Limb (tissue), 2 donors: ENCODE data around the gene TMEM139.

ENCODE experiments used
- DNase-seq, 2 donors: peaks; one replicate each; pipeline ENCODE4 v3.0.0-alpha.2; 2016; ENCODE audit errors: extremely low spot score in 2 of 2

Gene TMEM139

DNA sequence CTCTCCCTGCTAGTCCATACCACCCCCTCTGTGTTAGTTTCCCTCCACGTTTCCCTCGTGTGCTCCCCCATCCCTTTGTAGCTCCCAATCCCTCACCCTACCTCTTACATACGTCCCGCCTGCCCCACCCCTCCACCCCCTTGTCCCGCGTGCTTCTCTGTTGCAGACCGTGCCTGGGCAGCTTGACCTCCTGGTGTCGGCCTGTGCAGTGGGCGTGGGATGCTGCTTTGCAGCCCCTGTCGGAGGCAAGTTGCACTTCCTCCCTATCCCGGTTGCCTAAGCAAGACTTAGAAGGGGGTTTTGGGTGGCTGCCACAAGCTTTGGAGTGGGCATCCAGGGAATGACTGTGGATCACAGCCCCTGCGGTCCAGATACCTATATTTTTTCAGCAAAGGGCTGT, 38.9 kb downstream of the TMEM139 start:
- DNase-seq: no peak

DNA sequence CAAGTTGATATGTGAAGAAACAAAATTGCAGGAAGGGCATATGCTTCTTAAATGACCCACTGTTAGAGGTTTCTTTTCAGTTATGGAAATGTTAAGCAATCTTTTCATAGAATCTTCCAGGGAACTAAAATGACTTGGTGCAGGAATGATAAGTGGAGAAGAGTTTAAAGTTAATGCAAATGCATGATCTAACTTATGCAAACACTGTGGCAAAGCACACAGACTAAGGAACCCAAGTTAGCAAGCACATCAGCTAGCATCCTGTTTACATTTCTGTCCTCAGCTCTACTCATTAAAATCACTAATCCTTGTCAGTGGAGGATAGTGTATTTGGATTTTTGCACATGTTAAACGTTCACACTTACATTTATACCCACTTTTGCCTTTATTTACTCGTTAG, 40.5 kb downstream of the TMEM139 start:
- DNase-seq: no peak

DNA sequence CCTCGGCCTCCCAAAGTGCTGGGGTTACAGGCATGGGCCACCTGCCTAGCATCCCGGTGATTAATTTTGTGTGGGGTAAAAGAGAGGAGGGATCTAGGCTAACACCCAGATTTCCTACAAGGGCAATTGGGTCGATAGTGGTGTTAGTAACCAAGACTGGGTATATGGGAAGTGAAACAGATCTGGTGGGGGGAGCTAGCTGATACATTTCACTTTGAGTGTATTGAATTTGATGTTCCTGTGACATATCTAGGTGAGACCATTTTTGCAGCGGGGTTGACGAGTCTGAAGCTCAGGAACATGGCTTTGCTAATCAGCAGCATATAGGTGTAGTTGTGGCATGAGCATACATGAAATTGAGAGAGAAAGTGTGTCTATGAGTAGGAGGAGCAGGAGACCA, 43.1 kb downstream of the TMEM139 start:
- no peak for DNase-seq

DNA sequence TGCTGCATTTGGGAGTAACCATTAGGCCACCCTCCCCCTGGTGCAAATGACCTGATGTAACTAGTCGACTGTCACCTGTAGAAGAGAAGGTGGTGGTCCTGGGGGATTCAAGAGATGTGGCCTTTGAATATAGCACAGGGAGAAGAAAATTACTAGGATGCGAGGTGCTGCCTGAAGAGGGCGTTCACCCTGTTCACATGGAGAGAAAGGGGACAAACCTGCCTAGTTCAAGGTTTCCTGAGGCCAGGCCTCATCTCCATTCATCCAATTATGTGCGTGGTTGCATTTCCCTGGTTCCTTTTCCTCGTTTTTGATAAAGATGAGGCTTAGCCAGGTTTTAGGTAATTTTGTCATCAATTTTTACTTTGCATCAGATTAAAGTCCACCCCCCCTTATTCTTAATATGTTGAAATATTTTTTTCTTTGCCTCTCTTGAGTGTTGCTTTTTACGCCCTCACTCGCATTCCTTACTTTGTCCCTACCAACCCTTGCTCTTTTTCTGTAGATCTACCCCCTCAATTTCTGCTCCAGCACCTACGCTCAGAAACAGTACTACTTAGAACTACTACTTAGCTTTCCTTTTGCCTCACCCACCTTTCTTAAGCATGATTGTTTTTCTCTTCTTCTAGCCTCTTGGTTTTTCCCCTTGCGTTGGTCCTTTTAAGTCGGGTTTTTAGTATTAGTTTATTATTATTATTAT, 44.9 kb downstream of the TMEM139 start:
- DNase-seq: no peak

DNA sequence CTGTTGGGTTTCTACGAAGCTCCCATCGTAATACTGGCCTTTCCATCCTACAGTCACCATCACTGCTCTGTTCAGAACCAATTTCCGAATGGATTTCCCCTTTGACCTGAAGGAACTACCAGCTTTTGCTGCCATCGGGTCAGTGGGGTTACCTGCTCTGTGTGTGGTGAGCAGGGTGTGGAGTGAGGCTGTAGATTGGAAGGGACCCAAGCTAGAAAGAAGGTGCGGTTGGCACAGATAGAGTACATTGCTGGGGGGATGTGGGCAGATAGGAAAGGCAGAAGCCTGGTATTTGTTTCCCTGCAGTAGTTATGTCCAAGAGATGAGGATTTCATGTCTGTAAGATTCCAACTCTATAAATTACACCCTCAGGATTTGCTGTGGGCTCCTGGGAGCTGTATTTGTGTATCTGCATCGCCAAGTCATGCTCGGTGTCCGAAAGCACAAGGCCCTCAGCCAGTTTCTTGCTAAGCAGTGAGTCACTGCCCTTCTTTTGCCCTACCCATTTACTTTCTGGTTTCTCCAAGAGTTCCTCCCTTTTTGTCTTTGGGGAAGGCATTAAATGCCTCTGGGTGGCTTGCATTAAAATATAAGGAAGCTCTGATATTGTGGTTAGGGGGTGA, 46.5 kb downstream of the TMEM139 start:
- no peak for DNase-seq

DNA sequence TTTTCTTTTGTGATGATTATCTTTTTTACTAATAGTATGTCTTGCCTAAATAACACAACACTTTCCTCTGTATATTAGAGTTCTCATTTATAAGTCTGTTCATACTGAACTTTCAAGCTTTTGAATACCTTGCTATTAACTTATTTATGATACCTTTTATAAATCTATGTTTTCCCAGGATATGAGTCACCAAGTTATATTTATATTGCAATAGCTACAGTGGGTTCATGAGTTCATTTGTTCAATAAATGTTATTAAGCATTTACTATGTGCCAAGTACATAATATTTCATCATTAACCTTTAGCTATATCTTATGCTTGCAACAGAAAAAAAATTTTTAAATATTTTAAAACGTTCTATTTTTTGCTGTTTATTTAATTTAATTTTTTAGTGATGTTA, 49.5 kb downstream of the TMEM139 start:
- DNase-seq: no peak

DNA sequence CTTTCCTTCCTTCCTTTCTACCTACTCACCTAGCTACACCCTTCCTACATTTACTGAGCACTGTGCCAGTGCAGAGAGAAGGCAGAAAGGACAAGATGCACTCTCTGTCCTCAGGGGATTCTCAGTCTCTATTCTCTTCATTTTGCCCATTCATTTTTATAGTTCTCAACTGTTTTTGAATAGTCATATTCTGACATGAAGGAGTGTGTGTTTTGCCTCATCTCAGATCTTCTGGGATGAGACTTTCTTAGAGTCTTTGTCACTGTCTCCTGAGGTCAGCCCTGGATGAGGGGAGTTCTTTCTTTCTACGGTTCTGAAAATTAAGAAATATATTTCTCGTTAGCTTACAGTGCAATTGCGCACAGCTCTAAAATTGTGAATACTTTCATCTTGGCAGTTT, 52.5 kb downstream of the TMEM139 start:
- DNase-seq: no peak
